Aorta (tissue), 5 donors: ENCODE measurements around the gene GNPTAB. TPM values are rescaled to one million over a fixed set of nuclear protein-coding genes. Genes with fewer than 3 reads are reported as not detected.

Source experiments
- ATAC-seq: fragments of 200-7000 bp; cut with Tn5 transposase; one replicate; pipeline ENCODE4 v1.9.1; 2022; ENCODE audit warnings: moderate library complexity; ENCODE audit not compliant: low FRiP score
- DNase-seq, 2 donors: peaks; one replicate each; pipeline ENCODE4 v3.0.0-alpha.2; 2020
- H3K27ac ChIP-seq, 2 donors: one replicate each; pipeline ENCODE4 v1.5.1; 2013; ENCODE audit warnings: low read length in 2 of 2, mild to moderate bottlenecking in 2 of 2, moderate library complexity in 2 of 2, control low read depth in 1 of 2, inconsistent platforms in 1 of 2, low read depth in 1 of 2
- H3K27me3 ChIP-seq, 2 donors: one replicate each; pipeline ENCODE4 v1.6.1; 2013; ENCODE audit warnings: control low read depth in 1 of 2, low read length in 1 of 2, mild to moderate bottlenecking in 1 of 2, moderate library complexity in 1 of 2; ENCODE audit not compliant: insufficient read depth in 2 of 2, control insufficient read depth in 1 of 2
- H3K36me3 ChIP-seq, 2 donors: one replicate each; pipeline ENCODE4 v1.6.1; 2013; ENCODE audit warnings: control low read depth in 1 of 2, low read length in 1 of 2, mild to moderate bottlenecking in 1 of 2; ENCODE audit not compliant: insufficient read depth in 2 of 2, control insufficient read depth in 1 of 2
- H3K4me1 ChIP-seq, 2 donors: one replicate each; pipeline ENCODE4 v1.6.1; 2013; ENCODE audit warnings: low read length in 2 of 2, control low read depth in 1 of 2, mild to moderate bottlenecking in 1 of 2, moderate library complexity in 1 of 2; ENCODE audit not compliant: insufficient read depth in 2 of 2, control insufficient read depth in 1 of 2
- H3K4me3 ChIP-seq, 2 donors: one replicate each; pipeline ENCODE4 v1.5.1; 2013; ENCODE audit warnings: low read length in 2 of 2, control low read depth in 1 of 2, mild to moderate bottlenecking in 1 of 2
- H3K9me3 ChIP-seq: one replicate; pipeline ENCODE4 v1.6.1; 2013; ENCODE audit warnings: mild to moderate bottlenecking, low read length; ENCODE audit not compliant: control insufficient read depth
- WGBS, 2 donors: extraction: QIAGEN DNeasy Blood & Tissue Kit; methylation state at CpG; one replicate each; pipeline ENCODE4 v1.1.7; 2013; 5-methylcytosine and 5-hydroxymethylcytosine counted together
- intact Hi-C, 2 donors: fragments of 100-400 bp; cut with DNase I; formaldehyde crosslinking; loops; one replicate each; pipeline versions ENCODE4 v1.14.2 to v1.15.0; 2022
- polyA plus RNA-seq, 2 donors: library from polyadenylated mRNA; stranded (reverse); fragments of 200-250 nt; gene quantifications; one replicate each; pipeline ENCODE4 v1.2.3, GENCODE V29; 2013
- total RNA-seq, 2 donors: library from RNA; stranded (reverse); fragmentation: NEBNext Ultra II Directional; extraction: Animal tissue kit (Norgen Biotek cat#: 25700); gene quantifications; one replicate each; pipeline ENCODE4 v1.2.1, GENCODE V29; 2021
- donor health status: healthy with polysubstance abuse.
- donor health status: Bipolar disorder and iron deficiency.
- donor health status: DM: no; HTN: no; CAD: no.
- donor health status: DM: no; HTN: no; CAD: no.
- donor health status: DM: yes; HTN: yes; CAD: no.

GNPTAB gene
- total and polyA plus RNA-seq, 4 donors, result 9.1 to 43.3 (median 19.2) TPM

- Histone ChIP-seq H3K9me3 (no peaks in the 10 kb centered on the region), H3K27ac (no peak overlapping the region), H3K4me1 (no peaks in the 10 kb centered on the region), H3K27me3 (no peaks in the 10 kb centered on the region), H3K4me3 (no peak overlapping the region), H3K36me3 (peaks cover 0 to 3% of the 10 kb centered on the region in 2 donors)
- WGBS, 2 donors, result 69 to 70% methylated on average over 4 of the region's 4 CpGs
- intact Hi-C loops, result no loop called here
- DNase-seq, result no peak
- no peak for ATAC-seq
Measured at GRCh38 chr12:101789171-101789570, 41.6 kb downstream of the GNPTAB start.

DNA sequence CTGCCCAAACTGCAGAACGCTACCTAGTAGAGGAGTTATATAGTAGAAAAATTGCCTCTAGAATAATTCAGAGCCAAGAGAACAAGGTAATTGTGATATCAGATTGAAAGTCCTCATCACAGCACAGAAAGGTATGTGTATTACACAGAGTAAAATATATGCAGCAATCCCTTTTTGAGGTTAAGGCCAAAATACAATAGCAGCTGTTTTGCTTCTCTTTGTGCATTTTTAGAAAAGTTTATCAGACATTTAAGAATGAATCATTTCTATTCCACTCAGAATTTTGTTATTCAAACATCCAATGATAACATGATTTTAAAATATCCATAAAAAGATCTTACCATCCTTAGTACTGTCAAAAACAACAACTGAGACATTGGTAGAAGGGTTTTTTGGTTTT is 45.1 kb downstream of the GNPTAB start:
- ATAC-seq (no peak), DNase-seq (no peak)
- no peaks in the 10 kb centered on the region for H3K4me1 ChIP-seq
- WGBS, 2 donors, result 91 to 94% methylated on average over 1 of the region's 1 CpG
- peaks cover 0 to 3% of the 10 kb centered on the region in 2 donors for H3K36me3 ChIP-seq
- H3K27me3 ChIP-seq, result no peaks in the 10 kb centered on the region
- intact Hi-C loops, result no loop called here
- no peaks in the 10 kb centered on the region for H3K9me3 ChIP-seq
- no peak overlapping the region for H3K27ac ChIP-seq
- no peak overlapping the region for H3K4me3 ChIP-seq

GRCh38 chr12:101784376-101784775 is 46.4 kb downstream of the GNPTAB start:
- Histone ChIP-seq H3K4me3 (no peak overlapping the region), H3K9me3 (no peaks in the 10 kb centered on the region), H3K36me3 (peaks cover 0 to 6% of the 10 kb centered on the region in 2 donors), H3K27me3 (no peaks in the 10 kb centered on the region), H3K4me1 (no peaks in the 10 kb centered on the region), H3K27ac (no peak overlapping the region)
- ATAC-seq (no peak), DNase-seq (no peak)
- WGBS, 2 donors, result 91 to 93% methylated on average over 1 of the region's 1 CpG
- intact Hi-C loops, result no loop called here

- H3K36me3 ChIP-seq, result peaks cover 0 to 6% of the 10 kb centered on the region in 2 donors
- WGBS, 2 donors, result 90 to 93% methylated on average over 2 of the region's 2 CpGs
Measured at GRCh38 chr12:101783838-101784237, 46.9 kb downstream of the GNPTAB start.

DNA sequence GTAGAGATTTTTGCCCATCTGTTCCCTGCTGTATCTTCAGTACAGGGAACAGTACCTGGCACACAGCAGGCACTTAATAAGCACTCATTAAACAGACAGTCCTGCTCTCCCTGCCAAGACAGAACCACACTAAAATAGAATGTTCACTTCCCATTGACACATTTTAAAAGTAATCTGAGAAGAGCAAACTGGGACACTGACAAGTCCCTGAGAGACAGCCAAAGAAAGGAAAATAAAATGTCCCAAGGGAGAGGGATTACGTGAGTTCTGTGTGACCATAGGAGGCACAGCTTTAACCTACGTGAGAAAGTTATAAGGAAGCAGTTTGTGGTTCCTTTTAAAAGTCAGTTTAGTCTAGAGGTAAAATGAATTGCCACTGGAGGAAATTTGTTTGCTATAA is 47.6 kb downstream of the GNPTAB start:
- ATAC-seq, result no peak
- intact Hi-C loops, result no loop called here
- Histone ChIP-seq H3K27me3 (no peaks in the 10 kb centered on the region), H3K27ac (no peak overlapping the region), H3K4me1 (no peaks in the 10 kb centered on the region), H3K4me3 (no peak overlapping the region), H3K36me3 (peaks cover 0 to 6% of the 10 kb centered on the region in 2 donors), H3K9me3 (no peaks in the 10 kb centered on the region)
- WGBS, 2 donors, result 29 to 43% methylated on average over 2 of the region's 2 CpGs
- DNase-seq, result no peak

More at GRCh38 chr12:101783838-101784237, 46.9 kb downstream of the GNPTAB start:
- H3K27me3 ChIP-seq, result no peaks in the 10 kb centered on the region
- no peak overlapping the region for H3K27ac ChIP-seq
- ATAC-seq, result no peak
- no peaks in the 10 kb centered on the region for H3K4me1 ChIP-seq
- H3K4me3 ChIP-seq, result no peak overlapping the region
- H3K9me3 ChIP-seq, result no peaks in the 10 kb centered on the region
- no peak for DNase-seq
- intact Hi-C loops, result no loop called here

DNA sequence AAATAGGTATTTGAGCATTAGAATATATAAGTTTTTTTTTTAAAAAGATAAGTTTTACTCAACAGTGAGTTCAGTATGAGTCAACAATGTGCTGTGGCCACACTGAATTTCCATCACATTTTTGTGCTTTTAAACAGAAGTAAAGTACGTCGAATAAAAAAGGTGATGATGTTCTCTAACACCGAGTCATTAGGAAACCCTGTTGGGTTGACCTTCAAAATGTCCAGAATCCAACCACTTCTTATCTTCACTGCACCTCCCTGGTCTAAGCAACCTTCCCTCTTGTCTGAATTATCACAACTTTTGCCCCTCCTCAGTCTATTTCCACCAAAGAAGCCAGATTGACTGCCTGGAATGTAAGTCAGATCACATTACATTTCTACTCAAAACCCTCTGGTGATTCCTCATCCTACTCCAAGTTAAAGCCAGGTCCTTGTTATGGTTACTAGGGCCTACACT is 48.5 kb downstream of the GNPTAB start:
- H3K9me3 ChIP-seq, result no peaks in the 10 kb centered on the region
- H3K27ac ChIP-seq, result no peak overlapping the region
- ATAC-seq (no peak), DNase-seq (no peak)
- no peak overlapping the region for H3K4me3 ChIP-seq
- H3K36me3 ChIP-seq, result peaks cover 0 to 6% of the 10 kb centered on the region in 2 donors
- no peaks in the 10 kb centered on the region for H3K27me3 ChIP-seq
- H3K4me1 ChIP-seq, result no peaks in the 10 kb centered on the region
- 89 to 92% methylated on average over 3 of the region's 3 CpGs for WGBS, 2 donors
- intact Hi-C loops, result no loop called here

DNA sequence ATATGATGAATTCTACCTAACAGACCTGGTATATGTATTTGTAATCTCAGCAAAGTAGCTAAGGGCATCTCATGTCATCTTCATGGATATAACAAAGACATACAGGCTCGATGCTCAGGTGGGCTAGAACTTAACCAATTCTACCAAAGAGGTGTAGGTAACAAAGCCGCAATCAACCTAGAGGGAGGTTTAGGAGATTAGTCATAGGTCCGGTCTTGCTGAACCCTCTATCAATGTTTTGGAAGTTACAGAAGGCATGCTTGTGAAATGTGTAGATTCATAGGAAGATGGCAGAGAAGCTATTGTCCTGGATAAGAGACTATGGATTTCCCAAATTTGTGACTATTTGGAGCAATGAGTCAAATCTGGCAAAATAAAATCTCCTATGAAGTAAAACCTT is 48.9 kb downstream of the GNPTAB start:
- Histone ChIP-seq H3K4me1 (no peaks in the 10 kb centered on the region), H3K9me3 (no peaks in the 10 kb centered on the region), H3K36me3 (peaks cover 0 to 6% of the 10 kb centered on the region in 2 donors), H3K27me3 (no peaks in the 10 kb centered on the region), H3K4me3 (no peak overlapping the region), H3K27ac (no peak overlapping the region)
- no peak for ATAC-seq
- intact Hi-C loops, result no loop called here
- no peak for DNase-seq
- WGBS, 2 donors, result 92 to 94% methylated on average over 3 of the region's 3 CpGs

DNA sequence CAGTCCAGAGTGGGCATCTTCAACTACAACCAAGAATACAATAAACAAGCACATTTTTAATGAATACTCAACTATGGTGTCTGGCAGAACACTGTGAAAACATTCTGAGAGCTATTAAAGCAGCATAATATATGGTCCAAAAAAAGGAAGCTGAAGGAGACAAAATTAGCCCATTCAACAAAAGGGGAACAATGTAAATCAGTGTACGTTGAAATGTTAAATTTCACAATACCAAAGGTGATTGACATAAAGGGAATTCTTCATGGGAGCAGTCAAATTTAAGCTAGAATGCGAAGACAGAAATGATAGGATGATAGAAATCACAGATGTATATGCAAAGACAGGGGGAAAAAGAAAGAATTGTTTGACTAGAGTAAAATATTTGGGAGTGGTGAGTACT is 50.2 kb downstream of the GNPTAB start:
- no peak overlapping the region for H3K27ac ChIP-seq
- no peak overlapping the region for H3K4me3 ChIP-seq
- ATAC-seq (no peak), DNase-seq (no peak)
- intact Hi-C loops, result no loop called here
- H3K9me3 ChIP-seq, result no peaks in the 10 kb centered on the region
- no peaks in the 10 kb centered on the region for H3K27me3 ChIP-seq
- no peaks in the 10 kb centered on the region for H3K4me1 ChIP-seq
- peaks cover 0 to 7% of the 10 kb centered on the region in 2 donors for H3K36me3 ChIP-seq
- WGBS, 2 donors, result 90 to 92% methylated on average over 2 of the region's 2 CpGs

DNA sequence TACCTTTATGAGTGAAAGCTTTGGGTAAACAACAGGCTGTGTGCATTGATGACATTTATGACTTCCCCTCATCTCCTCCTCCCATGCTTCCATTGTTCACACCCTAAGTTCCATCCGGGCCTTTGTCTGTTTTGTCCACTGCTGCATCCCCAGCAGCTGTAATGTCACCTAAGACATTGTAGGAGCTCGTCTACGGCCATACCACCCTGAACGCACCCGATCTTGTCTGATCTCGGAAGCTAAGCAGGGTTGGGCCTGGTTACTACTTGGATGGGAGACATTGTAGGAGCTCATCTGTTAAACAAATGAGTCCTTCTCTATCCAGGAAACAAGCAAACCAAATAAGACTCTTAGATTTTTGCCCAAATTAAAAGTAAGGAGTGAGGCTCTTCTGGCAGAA is 51.1 kb downstream of the GNPTAB start:
- WGBS, 2 donors, result 94 to 96% methylated on average over 6 of the region's 6 CpGs
- no peak overlapping the region for H3K27ac ChIP-seq
- no peak overlapping the region for H3K4me3 ChIP-seq
- H3K36me3 ChIP-seq, result peaks cover 0 to 4% of the 10 kb centered on the region in 2 donors
- H3K27me3 ChIP-seq, result no peaks in the 10 kb centered on the region
- DNase-seq (no peak), ATAC-seq (no peak)
- intact Hi-C loops, result no loop called here
- H3K9me3 ChIP-seq, result no peaks in the 10 kb centered on the region
- no peaks in the 10 kb centered on the region for H3K4me1 ChIP-seq
